Measurements from ENCODE around the gene SGTA. TPM values are rescaled to one million over a fixed set of nuclear protein-coding genes. Genes with fewer than 3 reads are reported as not detected.
A peak's percentile ranks its signal among the peaks of the same experiment; 100 is the strongest.

Gene SGTA
- total and polyA plus RNA-seq, 9 of the 15 experiments (the other 6 are each of a cell fraction or from before 2014, with no cell fraction given), result 1.4 to 110 (median 49.9) TPM

- TF ChIP-seq UBTF (IDR thresholded peaks at IDR 0.05; ENCODE audit: borderline replicate concordance in 1 of 2, low read depth in 2 of 2, low read length in 2 of 2), result no peak
- TF ChIP-seq ARID3A (IDR thresholded peaks at IDR 0.05; ENCODE audit: borderline replicate concordance, low read depth, low read length), result no peak
- TF ChIP-seq ZNF75A (CRISPR knock-in tag; IDR thresholded peaks at IDR 0.05), result no peak
- no peak for TF ChIP-seq GATAD2B (IDR thresholded peaks at IDR 0.05; ENCODE audit: borderline replicate concordance)
- TF ChIP-seq ZNF232 (CRISPR knock-in tag; IDR thresholded peaks at IDR 0.05), result no peak
- TF ChIP-seq MCM2 (IDR thresholded peaks at IDR 0.05; ENCODE audit: low read depth), result no peak
- TF ChIP-seq C11orf30 (IDR thresholded peaks at IDR 0.05; ENCODE audit: low read depth), result no peak
- TF ChIP-seq RBFOX2 (IDR thresholded peaks at IDR 0.05; ENCODE audit: low read depth, low read length), result 0 out of 2 replicates have a peak, but pooled peaks have one; percentile 12
- no peak for TF ChIP-seq TEAD2 (tag; IDR thresholded peaks at IDR 0.05)
- no peak for TF ChIP-seq ZBTB40 (IDR thresholded peaks at IDR 0.05)
- no peak for TF ChIP-seq ZBTB40 (CRISPR knock-in tag; IDR thresholded peaks at IDR 0.05)
- TF ChIP-seq NBN (IDR thresholded peaks at IDR 0.05; ENCODE audit: low read depth), result no peak
- no peak for TF ChIP-seq HDAC2 (IDR thresholded peaks at IDR 0.05)
- no peak for TF ChIP-seq ZNF282 (CRISPR knock-in tag; IDR thresholded peaks at IDR 0.05)
Measured at GRCh38 chr19:2721570-2722540, 61.2 kb downstream of the SGTA start (continued).

All from K562 (cell line).